Cerebellar cortex (tissue), 1 donor: ENCODE measurements around the gene TUBB4A.

Experiments used
- DNase-seq: peaks from one replicate; pipeline ENCODE4 v3.0.0-alpha.2; 2015; ENCODE audit warnings: low spot score

Gene TUBB4A

DNA sequence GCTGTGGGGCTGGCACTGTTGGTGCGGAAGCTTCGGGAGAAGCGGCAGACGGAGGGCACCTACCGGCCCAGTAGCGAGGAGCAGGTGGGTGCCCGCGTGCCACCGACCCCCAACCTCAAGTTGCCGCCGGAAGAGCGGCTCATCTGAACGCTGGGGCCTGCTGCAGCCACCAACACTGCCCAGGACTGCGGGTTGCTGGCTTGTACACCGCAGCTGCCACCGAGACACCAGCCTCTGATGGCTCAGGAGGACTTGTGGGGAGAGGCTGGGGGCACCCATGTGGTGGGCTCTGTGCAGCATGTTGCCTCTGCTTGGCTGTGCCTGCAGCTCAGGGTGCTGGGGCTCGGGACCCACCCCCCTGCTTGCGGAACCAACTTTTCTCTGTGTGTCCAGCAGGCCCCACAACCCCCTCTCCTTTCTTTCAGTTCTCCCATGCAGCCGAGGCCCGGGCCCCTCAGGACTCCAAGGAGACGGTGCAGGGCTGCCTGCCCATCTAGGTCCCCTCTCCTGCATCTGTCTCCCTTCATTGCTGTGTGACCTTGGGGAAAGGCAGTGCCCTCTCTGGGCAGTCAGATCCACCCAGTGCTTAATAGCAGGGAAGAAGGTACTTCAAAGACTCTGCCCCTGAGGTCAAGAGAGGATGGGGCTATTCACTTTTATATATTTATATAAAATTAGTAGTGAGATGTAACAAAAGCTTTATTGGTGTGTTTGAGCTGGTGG is 35.4 kb downstream of the TUBB4A start:
- DNase-seq: no peak

GRCh38 chr19:6465663-6466062 is 36.4 kb downstream of the TUBB4A start:
- no peak for DNase-seq

GRCh38 chr19:6465006-6465405 is 37.1 kb downstream of the TUBB4A start:
- no peak for DNase-seq

DNA sequence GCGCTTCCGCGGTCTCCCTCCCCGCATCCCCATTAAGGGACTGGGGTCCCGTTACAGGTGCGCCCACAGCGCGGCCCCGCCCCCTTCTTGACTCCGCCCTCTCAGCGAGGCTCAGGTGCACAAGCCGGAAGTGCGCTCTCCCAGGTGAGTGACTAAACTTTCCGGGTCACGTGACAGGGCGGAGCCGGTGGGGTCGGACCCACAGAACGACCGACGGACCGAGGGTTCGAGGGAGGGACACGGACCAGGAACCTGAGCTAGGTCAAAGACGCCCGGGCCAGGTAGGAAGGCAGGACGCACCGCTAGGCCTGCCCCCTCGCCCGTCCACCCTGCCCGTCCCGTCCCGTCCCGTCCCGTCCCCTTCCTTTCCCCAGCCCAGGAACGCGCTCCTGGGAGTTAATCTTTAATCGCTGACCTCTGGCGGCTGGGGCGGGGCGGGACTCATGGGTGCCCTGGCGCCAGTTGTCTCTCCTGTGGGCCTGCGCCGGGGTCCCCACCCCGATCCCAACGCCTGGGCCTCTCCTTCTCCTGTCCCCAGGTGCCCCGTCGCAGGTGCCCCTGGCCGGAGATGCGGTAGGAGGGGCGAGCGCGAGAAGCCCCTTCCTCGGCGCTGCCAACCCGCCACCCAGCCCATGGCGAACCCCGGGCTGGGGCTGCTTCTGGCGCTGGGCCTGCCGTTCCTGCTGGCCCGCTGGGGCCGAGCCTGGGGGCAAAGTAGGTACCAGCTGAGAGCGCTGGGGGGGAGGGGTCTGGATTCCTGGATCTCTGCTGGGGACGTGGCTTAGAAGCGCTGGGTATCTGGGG is 37.8 kb downstream of the TUBB4A start, which contains the start of gene CRB3:
Gene CRB3 (plus strand): TSS at position 202 of the 804 bp plus-strand sequence. CDS start 431 bp downstream, at position 633.
- no peak for DNase-seq

GRCh38 chr19:6460099-6460884 is 41.8 kb downstream of the TUBB4A start:
- peak; percentile 99 for DNase-seq

- DNase-seq: peak; percentile 78
These were observed 42.6 kb downstream of the TUBB4A start, which contains the start of gene SLC25A23 for GRCh38 chr19:6459262-6460098. SLC25A23 (minus strand) TSS chr19:6459792; CDS start chr19:6459628, 164 bp downstream.

- DNase-seq: peak; percentile 23
These were observed 43.3 kb downstream of the TUBB4A start for GRCh38 chr19:6458695-6459261.

GRCh38 chr19:6457958-6458694 is 44.0 kb downstream of the TUBB4A start:
- peak; percentile 12 for DNase-seq

GRCh38 chr19:6455924-6456323 is 46.2 kb downstream of the TUBB4A start:
- DNase-seq: no peak

- no peak for DNase-seq
These were observed 48.1 kb downstream of the TUBB4A start for GRCh38 chr19:6453951-6454565.

GRCh38 chr19:6452899-6453298 is 49.2 kb downstream of the TUBB4A start:
- DNase-seq: no peak

GRCh38 chr19:6452223-6452614 is 49.9 kb downstream of the TUBB4A start:
- DNase-seq: no peak

DNA sequence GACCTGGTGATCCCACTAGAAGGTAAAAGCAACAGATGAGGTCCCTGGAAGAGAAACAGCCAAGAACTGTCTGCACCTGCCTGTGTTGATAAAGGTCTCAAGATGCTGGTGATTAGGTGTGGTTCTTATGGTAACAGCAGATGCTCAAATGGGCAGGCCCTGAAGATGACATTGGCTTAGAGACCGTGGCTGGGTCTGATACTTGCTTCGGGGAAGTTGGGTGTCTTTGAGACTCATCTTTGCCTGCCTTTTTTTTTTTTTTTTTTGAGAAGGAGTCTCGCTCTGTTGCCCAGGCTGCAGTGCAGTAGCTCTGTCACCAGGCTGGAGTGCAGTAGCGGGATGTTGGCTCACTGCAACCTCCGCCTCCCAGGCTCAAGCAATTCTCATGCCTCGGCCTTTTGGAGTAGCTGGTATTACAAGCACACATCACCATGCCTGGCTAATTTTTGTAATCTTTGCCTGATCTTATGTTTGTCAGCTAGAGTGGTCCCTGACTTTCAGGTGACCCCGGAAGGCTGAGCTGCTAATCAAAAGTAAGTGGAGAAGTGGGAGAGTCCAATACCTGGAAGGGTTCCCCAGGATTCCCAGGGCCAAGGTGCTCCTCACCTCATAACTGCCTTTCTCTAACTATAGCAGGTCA is 50.4 kb downstream of the TUBB4A start:
- no peak for DNase-seq

DNA sequence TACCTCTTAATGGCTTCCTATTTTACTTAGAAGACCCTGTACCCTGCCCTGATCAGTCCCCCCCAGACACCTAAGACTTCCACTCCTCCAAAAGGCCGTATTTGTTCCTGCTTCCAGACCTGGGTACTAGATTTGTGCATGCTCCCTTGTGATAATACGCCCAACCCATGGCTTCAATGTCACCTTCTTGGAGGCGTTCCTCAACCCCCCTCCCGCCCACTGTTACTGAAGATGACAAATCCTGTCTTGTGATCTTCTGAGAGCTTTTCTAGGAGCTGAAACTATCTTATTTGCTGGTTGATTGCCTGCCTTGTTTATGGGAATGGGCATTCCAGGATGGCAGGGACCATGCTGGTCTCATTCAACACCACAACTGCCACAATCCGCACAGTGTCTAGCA is 51.9 kb downstream of the TUBB4A start:
- DNase-seq: no peak

GRCh38 chr19:6448045-6448444 is 54.1 kb downstream of the TUBB4A start:
- DNase-seq: no peak

GRCh38 chr19:6446452-6446851 is 55.7 kb downstream of the TUBB4A start:
- DNase-seq: no peak
